ENCODE measurements around the gene PLEKHA6. TPM values are rescaled to one million over a fixed set of nuclear protein-coding genes. Genes with fewer than 3 reads are reported as not detected.

Gene PLEKHA6
- total RNA-seq, 1 donor from 2014 or later, result 61.5 TPM

GRCh38 chr1:204380293-204380831, 20.6 kb upstream of the PLEKHA6 start:
- DNase-seq (ENCODE audit: low spot score), result no peak

DNA sequence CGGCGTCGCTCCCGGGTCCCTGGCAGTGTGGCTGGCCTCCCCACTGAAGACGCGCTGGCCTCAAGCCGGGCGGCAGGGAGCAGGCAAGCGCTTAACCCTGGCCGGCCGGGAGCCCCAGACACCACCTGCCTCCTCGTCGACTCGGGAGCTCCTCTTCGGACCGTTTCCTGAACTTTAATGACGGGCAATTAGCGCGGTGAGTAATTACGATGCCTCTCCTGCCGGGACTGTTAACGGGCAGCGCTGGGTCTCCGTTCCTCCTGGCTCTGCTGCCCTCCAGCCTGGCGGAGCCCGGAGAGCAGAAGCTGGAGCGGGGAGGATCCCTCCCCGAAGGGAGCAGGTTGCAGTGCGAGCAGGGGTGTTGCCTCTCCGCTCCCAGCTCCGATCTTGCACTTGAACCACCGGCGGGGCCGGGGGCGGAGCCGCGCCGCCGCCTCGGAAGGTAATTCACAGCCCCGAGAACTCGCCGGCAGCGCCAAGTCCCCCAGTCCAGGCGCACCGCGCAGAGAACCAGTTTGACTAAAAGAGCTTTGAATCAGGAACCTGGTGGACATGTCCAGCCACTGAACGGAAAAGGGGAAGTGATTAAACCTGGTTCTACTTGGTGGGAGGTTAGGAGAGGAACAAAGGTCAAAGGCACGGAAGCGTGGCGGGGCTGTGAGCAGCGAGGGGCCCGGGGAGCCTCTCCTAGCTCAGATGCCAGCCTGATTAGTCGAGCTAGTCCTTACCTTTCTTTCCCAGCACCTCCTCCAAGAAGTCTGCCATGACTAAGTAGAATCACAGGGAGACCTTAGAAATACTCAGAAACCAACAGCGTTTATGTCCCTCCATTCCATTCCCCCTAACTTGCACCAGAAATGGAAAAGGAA, 18.3 kb upstream of the PLEKHA6 start:
- DNase-seq (ENCODE audit: low spot score), result peak; percentile 65

GRCh38 chr1:204376919-204377799, 17.4 kb upstream of the PLEKHA6 start:
- DNase-seq (ENCODE audit: low spot score), result no peak

- no peak for DNase-seq (ENCODE audit: low spot score)
Measured at GRCh38 chr1:204376465-204376864, 16.7 kb upstream of the PLEKHA6 start.

- DNase-seq (ENCODE audit: low spot score), result no peak
Measured at GRCh38 chr1:204373911-204374310, 14.2 kb upstream of the PLEKHA6 start.

DNA sequence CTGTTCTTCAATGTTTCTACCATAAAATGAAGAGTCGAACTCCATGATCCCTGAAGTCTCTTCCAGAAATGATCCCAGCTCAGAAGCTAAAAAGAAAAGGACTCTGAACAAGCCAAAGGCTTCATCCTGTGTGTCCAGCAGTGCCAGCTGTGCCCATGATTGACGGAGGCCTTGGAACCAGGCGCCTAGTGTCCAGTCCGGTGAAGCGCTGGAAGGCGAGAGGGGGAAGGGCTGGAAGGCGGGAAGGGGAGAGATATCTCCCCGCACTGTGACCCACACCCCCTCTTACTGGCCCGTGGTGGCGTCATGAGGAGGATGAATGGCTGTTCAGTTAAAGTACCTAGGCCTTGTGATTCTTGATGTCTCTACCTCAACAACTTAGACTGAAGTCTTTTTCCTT, 10.4 kb upstream of the PLEKHA6 start:
- DNase-seq (ENCODE audit: low spot score), result no peak

GRCh38 chr1:204368996-204369726, 9.4 kb upstream of the PLEKHA6 start:
- DNase-seq (ENCODE audit: low spot score), result no peak

- DNase-seq (ENCODE audit: low spot score), result no peak
Measured at GRCh38 chr1:204367956-204368355, 8.2 kb upstream of the PLEKHA6 start.

GRCh38 chr1:204367193-204367858, 7.6 kb upstream of the PLEKHA6 start:
- no peak for DNase-seq (ENCODE audit: low spot score)

GRCh38 chr1:204366759-204367158, 7.0 kb upstream of the PLEKHA6 start:
- no peak for DNase-seq (ENCODE audit: low spot score)

DNA sequence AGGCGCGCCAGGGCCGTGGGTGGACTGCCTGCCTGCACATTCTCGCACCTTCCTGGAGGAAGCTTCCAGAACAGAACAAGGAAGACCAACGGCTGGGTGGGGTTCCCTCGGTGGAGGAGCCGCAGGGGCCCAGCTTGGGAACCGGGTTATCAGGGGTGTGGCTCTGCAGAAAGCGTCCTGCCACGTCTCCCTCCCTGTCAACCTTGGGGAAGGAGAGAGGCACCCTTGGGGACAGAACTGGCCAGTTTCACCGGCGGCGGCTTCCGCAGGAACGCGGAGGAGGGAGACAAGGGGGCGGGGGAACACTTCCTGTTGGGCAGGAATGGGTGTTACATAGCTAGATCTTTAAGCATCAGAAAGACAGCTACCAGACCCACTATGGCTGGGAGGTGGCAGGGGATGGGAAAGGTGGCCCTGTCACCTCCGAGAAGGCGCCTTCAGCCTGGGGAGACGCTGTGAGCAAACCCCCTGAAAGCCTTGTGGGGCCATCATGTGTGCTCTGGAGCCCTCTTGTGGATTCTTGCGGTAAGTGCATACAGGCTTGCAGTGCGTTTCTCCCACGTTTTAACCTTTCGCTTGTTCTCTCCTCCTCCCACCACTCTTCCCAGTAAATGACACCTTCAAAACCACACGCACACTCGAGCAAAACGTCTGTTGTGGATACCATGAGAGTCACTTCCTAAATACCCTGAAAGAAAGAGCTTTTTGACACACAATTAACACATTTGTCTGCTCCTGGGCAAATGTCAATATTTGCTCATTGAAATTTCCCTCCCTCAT, 3.8 kb upstream of the PLEKHA6 start:
- peak; percentile 80 for DNase-seq (ENCODE audit: low spot score)

- DNase-seq (ENCODE audit: low spot score), result no peak
Measured at GRCh38 chr1:204362984-204363334, 3.2 kb upstream of the PLEKHA6 start.

GRCh38 chr1:204361781-204362180, 2.1 kb upstream of the PLEKHA6 start:
- no peak for DNase-seq (ENCODE audit: low spot score)

GRCh38 chr1:204361341-204361771, 1.6 kb upstream of the PLEKHA6 start:
- no peak for DNase-seq (ENCODE audit: low spot score)

- no peak for DNase-seq (ENCODE audit: low spot score)
Measured at GRCh38 chr1:204360314-204360713, 585 bp upstream of the PLEKHA6 start.

DNA sequence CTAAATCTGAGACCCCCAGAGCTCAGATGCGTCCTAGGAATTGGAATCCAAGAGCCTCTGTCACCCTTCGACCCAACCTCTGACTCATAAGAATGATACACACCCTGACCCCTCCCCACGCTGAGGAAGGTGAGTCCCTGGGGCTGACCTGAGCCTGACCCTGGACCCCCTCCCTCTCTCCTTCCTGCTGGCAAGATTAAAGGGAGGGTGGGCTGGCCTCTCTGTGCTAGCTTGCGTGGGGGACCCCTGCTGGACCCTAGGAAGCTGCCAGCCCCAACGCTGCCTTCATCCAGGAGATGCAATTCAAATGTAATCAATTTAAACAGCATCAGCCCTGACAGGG, 627 bp downstream of the PLEKHA6 start:
- no peak for DNase-seq (ENCODE audit: low spot score)

DNA sequence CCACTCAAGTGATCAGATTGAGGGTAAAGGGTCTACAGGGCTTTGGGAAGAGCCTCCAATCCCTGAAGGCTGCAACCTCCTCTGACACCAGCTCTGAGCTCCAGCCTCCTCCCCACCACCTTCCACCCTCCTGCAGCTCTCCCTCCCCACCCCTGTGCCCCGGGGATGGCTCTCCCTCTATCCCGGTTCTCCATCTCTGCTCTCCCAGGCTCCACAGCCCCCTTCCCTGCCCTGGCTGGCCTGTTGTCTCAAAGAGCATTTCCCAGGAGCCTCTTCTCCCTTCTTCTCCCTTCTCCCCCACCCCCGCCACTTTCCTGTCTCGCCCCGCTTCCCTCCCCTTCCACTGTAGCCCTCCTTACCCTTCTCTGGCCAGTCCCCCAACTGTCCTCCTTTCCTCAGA, 1.1 kb downstream of the PLEKHA6 start:
- no peak for DNase-seq (ENCODE audit: low spot score)

DNA sequence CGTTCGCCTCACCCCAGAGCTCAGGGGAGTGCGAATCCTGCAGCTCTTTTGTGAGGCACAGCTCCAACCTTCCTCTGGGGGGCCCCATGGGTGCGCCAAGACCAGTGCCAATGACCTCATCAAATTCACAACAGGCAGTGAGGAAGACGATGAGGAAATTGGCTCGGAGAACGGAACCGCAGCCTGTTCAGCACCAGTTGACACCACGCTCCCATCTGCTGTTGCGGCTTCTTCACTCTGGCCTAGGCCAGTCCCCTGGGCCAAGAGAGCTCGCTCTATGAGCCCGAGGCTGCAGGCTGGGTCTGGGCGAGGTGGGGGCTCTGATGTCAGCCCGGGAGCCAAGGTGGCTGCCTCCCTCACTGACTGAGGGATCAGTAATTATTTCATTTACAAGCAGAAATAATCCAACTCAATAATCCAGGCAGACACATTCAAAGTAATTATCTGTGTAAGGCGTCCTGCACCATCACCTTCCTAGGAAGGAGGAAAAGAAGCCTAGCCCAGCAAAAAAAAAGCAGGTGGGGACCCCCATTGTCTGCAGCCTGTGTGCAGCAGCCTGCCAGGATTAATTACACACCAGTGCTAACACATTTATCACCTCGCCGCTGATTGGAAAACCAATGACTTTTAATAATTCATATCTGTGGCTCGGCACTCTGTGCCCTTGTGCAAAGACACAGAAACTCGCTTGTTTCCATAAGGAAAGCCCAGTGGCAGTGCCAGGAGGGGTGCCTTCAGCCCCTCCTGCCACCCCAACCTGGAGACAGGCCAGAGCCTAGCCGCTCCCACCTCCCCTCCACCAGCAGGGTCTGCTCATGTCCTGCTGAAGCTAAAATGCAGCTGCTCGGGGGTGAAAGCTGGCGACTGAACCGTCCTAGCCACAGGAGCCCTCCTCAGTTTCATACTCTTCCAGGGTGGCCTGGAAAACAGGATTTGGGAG, 1.9 kb downstream of the PLEKHA6 start:
- no peak for DNase-seq (ENCODE audit: low spot score)

GRCh38 chr1:204356997-204357396, 2.7 kb downstream of the PLEKHA6 start:
- no peak for DNase-seq (ENCODE audit: low spot score)

Data from ureter (tissue), 1 donor.